K562 (cell line): ENCODE measurements around the gene TCF3. TPM values are rescaled to one million over a fixed set of nuclear protein-coding genes. Genes with fewer than 3 reads are reported as not detected.

Source experiments
- CLOCK ChIP-seq: fragments of 250-450 bp; sonication (Bioruptor Pico); IDR thresholded peaks from 2 replicates; pipeline ENCODE4 v1.4.0; 2020; ENCODE audit warnings: mild to moderate bottlenecking, moderate library complexity, borderline replicate concordance
- CREB1 ChIP-seq, 2 experiments: sonication (generic) in 1 of 2; formaldehyde crosslinking in 1 of 2; IDR thresholded peaks; 2 replicates each; pipeline versions ENCODE4 v1.6.1 to v1.8.0; 2012 to 2022; ENCODE audit warnings: inconsistent platforms in 1 of 2, mild to moderate bottlenecking in 1 of 2, missing genetic modification reagents in 1 of 2, moderate library complexity in 1 of 2
- CREB3L1 ChIP-seq: fragments of 450-650 bp; IDR thresholded peaks from 2 replicates; pipeline ENCODE4 v1.6.1; 2014; ENCODE audit warnings: low read depth, mild to moderate bottlenecking, moderate library complexity, borderline replicate concordance
- ERF ChIP-seq: fragments of 450-650 bp; formaldehyde crosslinking; IDR thresholded peaks from 2 replicates; pipeline ENCODE4 v1.4.0; 2020; ENCODE audit warnings: mild to moderate bottlenecking, mixed read lengths
- ESRRA ChIP-seq: fragments of 450-650 bp; IDR thresholded peaks from 2 replicates; pipeline ENCODE4 v1.6.1; 2014; ENCODE audit warnings: low read depth, mild to moderate bottlenecking, moderate library complexity, borderline replicate concordance
- ID3 ChIP-seq, 2 experiments: fragments of 250-450 bp in 1 of 2; fragments of 450-650 bp in 1 of 2; sonication (Bioruptor Pico) in 1 of 2; IDR thresholded peaks; 2 replicates each; pipeline versions ENCODE4 v1.6.1 to v1.8.0; 2016 to 2021; ENCODE audit warnings: mild to moderate bottlenecking in 2 of 2, moderate library complexity in 2 of 2, missing compliant biosample characterization in 1 of 2, missing genetic modification characterization in 1 of 2
- NR4A1 ChIP-seq, 2 experiments: fragments of 250-450 bp in 1 of 2; fragments of 450-650 bp in 1 of 2; sonication (Bioruptor Pico) in 1 of 2; IDR thresholded peaks; 2 replicates each; pipeline versions ENCODE4 v1.4.0 to v1.6.1; 2016 to 2020; ENCODE audit warnings: mild to moderate bottlenecking in 2 of 2, missing compliant biosample characterization in 1 of 2, missing genetic modification characterization in 1 of 2, moderate library complexity in 1 of 2
- PHF20 ChIP-seq: fragments of 450-650 bp; IDR thresholded peaks from 2 replicates; pipeline ENCODE4 v1.6.1; 2018; ENCODE audit not compliant: partially characterized antibody
- PTBP1 ChIP-seq: fragments of 200-400 bp; formaldehyde crosslinking; IDR thresholded peaks from 2 replicates; pipeline ENCODE4 v1.6.1; 2017; ENCODE audit warnings: low read depth, low read length
- RNF2 ChIP-seq: sonication (generic); IDR thresholded peaks from 2 replicates; pipeline ENCODE4 v1.6.1; 2016
- SETDB1 ChIP-seq: IDR thresholded peaks from one replicate; pipeline ENCODE4 v1.6.1; 2012; ENCODE audit warnings: low read length, control low read depth, inconsistent platforms
- SIN3A ChIP-seq, 2 experiments: fragments of 150-350 bp in 1 of 2; IDR thresholded peaks; 2 replicates each; pipeline ENCODE4 v1.6.1; 2011 to 2016; ENCODE audit warnings: borderline replicate concordance in 2 of 2, low read depth in 2 of 2, low read length in 2 of 2, mild to moderate bottlenecking in 2 of 2, moderate library complexity in 2 of 2; ENCODE audit not compliant: control insufficient read depth in 1 of 2
- TCFL5 ChIP-seq: fragments of 250-450 bp; sonication (Bioruptor Pico); conservative IDR thresholded peaks from 2 replicates; pipeline ENCODE4 v1.6.1; 2021; ENCODE audit warnings: mild to moderate bottlenecking, moderate library complexity, matching md5 sums
- USF1 ChIP-seq: sonication (generic); formaldehyde crosslinking; IDR thresholded peaks from 2 replicates; pipeline ENCODE4 v1.9.0; 2022; ENCODE audit warnings: mild to moderate bottlenecking, missing genetic modification reagents
- ZBTB9 ChIP-seq: fragments of 450-650 bp; formaldehyde crosslinking; IDR thresholded peaks from 2 replicates; pipeline ENCODE4 v1.4.0; 2020; ENCODE audit warnings: mild to moderate bottlenecking, moderate library complexity
- ZNF717 ChIP-seq: fragments of 250-450 bp; sonication (Bioruptor Pico); IDR thresholded peaks from 2 replicates; pipeline ENCODE4 v1.5.0; 2021
- ZNF764 ChIP-seq: fragments of 250-450 bp; sonication (Bioruptor Pico); IDR thresholded peaks from 2 replicates; pipeline ENCODE4 v1.4.0; 2020; ENCODE audit warnings: low read depth, mild to moderate bottlenecking, moderate library complexity
- polyA plus RNA-seq, 8 experiments: library from polyadenylated mRNA; depleted of rRNA in 4 of 8; stranded (reverse) in 5 of 8; unstranded in 3 of 8; fragments of >200 nt; fragmentation: Nextera tagmentation in 2 of 8; fragmentation: Illumina TruSeq in 1 of 8; extraction: Ambion mirVana in 2 of 8; extraction: Trizol in 1 of 8; gene quantifications; 2 replicates each; pipeline versions ENCODE4 v1.2.1 to v1.2.3, GENCODE V29; 2011 to 2014; ENCODE audit warnings: inconsistent platforms in 1 of 8, missing spikeins in 1 of 8
- total RNA-seq, 7 experiments: library from RNA; depleted of rRNA in 6 of 7; stranded (reverse); fragments of >200 nt in 6 of 7; fragmentation: Illumina TruSeq in 2 of 7; extraction: Trizol in 2 of 7; gene quantifications; 2 replicates each; pipeline versions ENCODE4 v1.2.1 to v1.2.3, GENCODE V29; 2011 to 2021; ENCODE audit warnings: low replicate concordance in 1 of 7

The TCF3 gene
- total and polyA plus RNA-seq, 9 of the 15 experiments (the other 6 are each of a cell fraction or from before 2014, with no cell fraction given): 5.6 to 259 (median 84.0) TPM

- TF ChIP-seq CREB3L1: 0 out of 2 replicates have a peak, but pooled peaks have one; percentile 40
- 0 out of 2 replicates have a peak, but pooled peaks have one; percentile 24 for TF ChIP-seq ESRRA
- TF ChIP-seq NR4A1 (CRISPR knock-in tag; IDR thresholded peaks at IDR 0.05): no peak; the same call in 1 of the 2 replicates
- peak; percentile 33; the same call in 1 of the 2 replicates for TF ChIP-seq NR4A1 (tag; IDR thresholded peaks at IDR 0.05)
- no peak for TF ChIP-seq PTBP1
- TF ChIP-seq ZBTB9 (CRISPR knock-in tag): peak; percentile 84
- 0 out of 2 replicates have a peak, but pooled peaks have one; percentile 27 for TF ChIP-seq USF1 (CRISPR knock-in tag)
- peak; percentile 48 for TF ChIP-seq PHF20
- no peak for TF ChIP-seq ZNF764
- TF ChIP-seq CREB1 (IDR thresholded peaks at IDR 0.05): peak; percentile 37; the same call in 1 of the 2 replicates
- TF ChIP-seq CREB1 (CRISPR knock-in tag; IDR thresholded peaks at IDR 0.05): no peak
- TF ChIP-seq RNF2: peak; percentile 52; the same call in 1 of the 2 replicates
- no peak for TF ChIP-seq CLOCK (CRISPR knock-in tag)
- TF ChIP-seq ZNF717 (CRISPR knock-in tag): no peak
- 0 out of 4 replicates have a peak, but pooled peaks of 1 of the 2 experiments have one; percentile 39 for TF ChIP-seq SIN3A (IDR thresholded peaks at IDR 0.05; ENCODE audit: borderline replicate concordance in 2 of 2, control insufficient read depth in 1 of 2, low read depth in 2 of 2, low read length in 2 of 2)
- no peak for TF ChIP-seq ID3 (CRISPR knock-in tag; IDR thresholded peaks at IDR 0.05)
- TF ChIP-seq ID3 (tag; IDR thresholded peaks at IDR 0.05): peak; percentile 49; the same call in 1 of the 2 replicates
- peak; percentile 75; the same call in 1 of the 2 replicates for TF ChIP-seq ERF
- TF ChIP-seq TCFL5: no peak
- peak; percentile 75 for TF ChIP-seq SETDB1
Observed at GRCh38 chr19:1592024-1592754, 60.2 kb downstream of the TCF3 start (continued).
